Immature natural killer cell (primary cell): Measurements from ENCODE around the gene SNAPC2. TPM values are rescaled to one million over a fixed set of nuclear protein-coding genes. Genes with fewer than 3 reads are reported as not detected.
"Not testable (repeated sequence)": the region's sequence is repeated elsewhere in the genome, so short reads cannot be mapped to it uniquely, and the experiment has no call there.

ENCODE experiments used
- DNase-seq, 3 donors: peaks; one replicate each; pipeline ENCODE4 v3.0.0; 2022; ENCODE audit warnings: mixed read lengths in 1 of 3
- H3K27ac Mint-ChIP-seq, 6 donors: one replicate each; pipeline ENCODE4 v1.8.0; 2020; ENCODE audit warnings: mixed read lengths in 6 of 6, mild to moderate bottlenecking in 5 of 6, inconsistent platforms in 4 of 6, moderate library complexity in 3 of 6
- H3K27me3 Mint-ChIP-seq, 3 donors: one replicate each; pipeline ENCODE4 v1.8.0; 2020 to 2021; ENCODE audit warnings: low read depth in 3 of 3, mild to moderate bottlenecking in 3 of 3, mixed read lengths in 3 of 3, moderate library complexity in 3 of 3, inconsistent platforms in 1 of 3
- H3K36me3 Mint-ChIP-seq, 3 donors: one replicate each; pipeline ENCODE4 v1.8.0; 2020; ENCODE audit warnings: mixed read lengths in 3 of 3, inconsistent platforms in 2 of 3, mild to moderate bottlenecking in 2 of 3
- H3K4me1 Mint-ChIP-seq, 2 donors: one replicate each; pipeline ENCODE4 v1.8.0; 2020; ENCODE audit warnings: inconsistent platforms in 2 of 2, mild to moderate bottlenecking in 2 of 2, mixed read lengths in 2 of 2, moderate library complexity in 1 of 2
- H3K4me3 Mint-ChIP-seq, 5 donors: one replicate each; pipeline ENCODE4 v1.8.0; 2020; ENCODE audit warnings: mild to moderate bottlenecking in 5 of 5, mixed read lengths in 5 of 5, inconsistent platforms in 3 of 5, moderate library complexity in 3 of 5
- H3K9me3 Mint-ChIP-seq, 6 donors: one replicate each; pipeline ENCODE4 v1.8.0; 2020; ENCODE audit warnings: mild to moderate bottlenecking in 6 of 6, mixed read lengths in 6 of 6, inconsistent platforms in 4 of 6, moderate library complexity in 3 of 6
- polyA plus RNA-seq, 3 donors: library from polyadenylated mRNA; unstranded; fragments of 300-500 nt; fragmentation: Illumina TruSeq; gene quantifications; one replicate each; pipeline ENCODE4 v1.2.3, GENCODE V29; 2021

Gene SNAPC2
- polyA plus RNA-seq, 3 donors from 2014 or later, result 15.6 to 31.1 (median 17.0) TPM

GRCh38 chr19:7881910-7882309 is 38.2 kb upstream of the SNAPC2 start:
- Mint-ChIP-seq H3K4me1 (no peaks in the 10 kb centered on the region), H3K4me3 (no peak overlapping the region), H3K27ac (no peak overlapping the region), H3K36me3 (no peaks in the 10 kb centered on the region), H3K27me3 (peaks cover 4 to 5% (median 5%) of the 10 kb centered on the region in 3 donors), H3K9me3 (no peaks in the 10 kb centered on the region)
- DNase-seq, result no peak

- Mint-ChIP-seq H3K27me3 (peaks cover 2 to 8% (median 5%) of the 10 kb centered on the region in 3 donors), H3K36me3 (no peaks in the 10 kb centered on the region), H3K9me3 (no peaks in the 10 kb centered on the region), H3K27ac (no peak overlapping the region), H3K4me3 (no peak overlapping the region), H3K4me1 (no peaks in the 10 kb centered on the region)
- DNase-seq, result no peak
Observed at GRCh38 chr19:7883105-7883504, 37.0 kb upstream of the SNAPC2 start.

GRCh38 chr19:7883796-7884570 is 36.2 kb upstream of the SNAPC2 start:
- H3K4me3 Mint-ChIP-seq, result no peak overlapping the region
- H3K27ac Mint-ChIP-seq, result no peak overlapping the region
- H3K9me3 Mint-ChIP-seq, result no peaks in the 10 kb centered on the region
- no peaks in the 10 kb centered on the region for H3K36me3 Mint-ChIP-seq
- H3K4me1 Mint-ChIP-seq, result no peaks in the 10 kb centered on the region
- H3K27me3 Mint-ChIP-seq, result peaks cover 2 to 9% (median 5%) of the 10 kb centered on the region in 3 donors
- no peak for DNase-seq

GRCh38 chr19:7885818-7886217 is 34.3 kb upstream of the SNAPC2 start:
- no peak overlapping the region for H3K27ac Mint-ChIP-seq
- H3K4me3 Mint-ChIP-seq, result no peak overlapping the region
- H3K36me3 Mint-ChIP-seq, result no peaks in the 10 kb centered on the region
- DNase-seq, result no peak
- peaks cover 2 to 8% (median 5%) of the 10 kb centered on the region in 3 donors for H3K27me3 Mint-ChIP-seq
- no peaks in the 10 kb centered on the region for H3K9me3 Mint-ChIP-seq
- H3K4me1 Mint-ChIP-seq, result no peaks in the 10 kb centered on the region

- H3K9me3 Mint-ChIP-seq, result no peaks in the 10 kb centered on the region
- DNase-seq, result no peak
- peaks cover 2 to 6% (median 3%) of the 10 kb centered on the region in 3 donors for H3K27me3 Mint-ChIP-seq
- H3K4me3 Mint-ChIP-seq, result no peak overlapping the region
- no peaks in the 10 kb centered on the region for H3K4me1 Mint-ChIP-seq
- H3K36me3 Mint-ChIP-seq, result no peaks in the 10 kb centered on the region
- H3K27ac Mint-ChIP-seq, result no peak overlapping the region
Observed at GRCh38 chr19:7887408-7888144, 32.6 kb upstream of the SNAPC2 start.

GRCh38 chr19:7888145-7888825 is 31.9 kb upstream of the SNAPC2 start, which contains the start of gene LRRC8E:
LRRC8E (plus strand) TSS chr19:7888510; CDS start chr19:7895604, 7,094 bp downstream.
- Mint-ChIP-seq H3K4me3 (no peak within 1 kb of the TSS), H3K27ac (no peak within 1 kb of the TSS), H3K9me3 (no peaks in the 10 kb centered on the region), H3K36me3 (no peaks in the 10 kb centered on the region), H3K27me3 (peaks cover 2 to 6% (median 3%) of the 10 kb centered on the region in 3 donors), H3K4me1 (no peaks in the 10 kb centered on the region)
- DNase-seq, result no peak

GRCh38 chr19:7888826-7889217 is 31.3 kb upstream of the SNAPC2 start:
- Mint-ChIP-seq H3K36me3 (no peaks in the 10 kb centered on the region), H3K4me1 (no peaks in the 10 kb centered on the region), H3K4me3 (no peak overlapping the region), H3K9me3 (no peaks in the 10 kb centered on the region), H3K27me3 (peaks cover 2 to 6% (median 3%) of the 10 kb centered on the region in 3 donors), H3K27ac (no peak overlapping the region)
- no peak for DNase-seq

GRCh38 chr19:7893362-7894101 is 26.6 kb upstream of the SNAPC2 start:
- DNase-seq, H3K27ac Mint-ChIP-seq, H3K4me3 Mint-ChIP-seq, H3K27me3 Mint-ChIP-seq, H3K36me3 Mint-ChIP-seq, H3K9me3 Mint-ChIP-seq, H3K4me1 Mint-ChIP-seq: not testable (repeated sequence)

GRCh38 chr19:7894612-7895309 is 25.4 kb upstream of the SNAPC2 start:
- Mint-ChIP-seq H3K36me3 (no peaks in the 10 kb centered on the region), H3K27ac (no peak overlapping the region), H3K4me1 (no peaks in the 10 kb centered on the region), H3K27me3 (peaks cover 0 to 3% (median 1%) of the 10 kb centered on the region in 3 donors), H3K9me3 (no peaks in the 10 kb centered on the region), H3K4me3 (no peak overlapping the region)
- DNase-seq, result no peak

GRCh38 chr19:7895565-7895964 is 24.6 kb upstream of the SNAPC2 start:
- no peak overlapping the region for H3K4me3 Mint-ChIP-seq
- H3K27ac Mint-ChIP-seq, result no peak overlapping the region
- peaks cover 0 to 3% (median 1%) of the 10 kb centered on the region in 3 donors for H3K27me3 Mint-ChIP-seq
- H3K9me3 Mint-ChIP-seq, result no peaks in the 10 kb centered on the region
- H3K4me1 Mint-ChIP-seq, result no peaks in the 10 kb centered on the region
- H3K36me3 Mint-ChIP-seq, result no peaks in the 10 kb centered on the region
- DNase-seq, result no peak

- Mint-ChIP-seq H3K36me3 (no peaks in the 10 kb centered on the region), H3K9me3 (no peaks in the 10 kb centered on the region), H3K4me3 (no peak overlapping the region), H3K4me1 (peaks cover 0 to 3% of the 10 kb centered on the region in 2 donors), H3K27ac (no peak overlapping the region), H3K27me3 (peaks cover 0 to 6% (median 3%) of the 10 kb centered on the region in 3 donors)
- DNase-seq, result no peak
Observed at GRCh38 chr19:7897292-7897691, 22.8 kb upstream of the SNAPC2 start.

- Mint-ChIP-seq H3K27ac (no peak overlapping the region), H3K4me3 (no peak overlapping the region), H3K36me3 (no peaks in the 10 kb centered on the region), H3K27me3 (peaks cover 12 to 16% (median 16%) of the 10 kb centered on the region in 3 donors), H3K4me1 (peaks cover 12 to 15% of the 10 kb centered on the region in 2 donors), H3K9me3 (peaks cover 0 to 2% (median 0%) of the 10 kb centered on the region in 6 donors)
- DNase-seq, result no peak
Observed at GRCh38 chr19:7898967-7899366, 21.2 kb upstream of the SNAPC2 start.
